ENCODE results near the gene GIGYF2.
"Not testable (repeated sequence)": the region's sequence is repeated elsewhere in the genome, so short reads cannot be mapped to it uniquely, and the experiment has no call there.

GIGYF2 gene

DNA sequence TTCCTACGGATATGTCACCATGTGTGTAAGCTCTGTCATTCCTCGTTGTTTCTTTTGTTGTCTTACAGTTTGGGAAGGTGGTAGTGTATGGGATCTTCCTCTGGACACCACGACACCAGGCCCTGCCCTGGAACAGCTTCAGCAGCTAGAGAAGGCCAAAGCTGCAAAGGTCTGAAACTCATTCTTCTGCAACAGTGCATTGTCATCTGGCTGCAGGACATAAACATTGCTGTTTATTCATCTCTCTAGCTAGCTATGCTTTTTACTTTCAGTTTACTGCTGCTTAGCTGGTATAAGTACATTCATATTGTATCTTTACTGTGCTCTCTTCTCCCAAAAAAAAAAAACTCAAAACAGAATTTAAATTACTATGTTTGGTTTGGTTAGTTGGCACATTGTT, 118.4 kb downstream of the GIGYF2 start:
- DNase-seq (ENCODE audit: low read depth, low spot score) = no peak

DNA sequence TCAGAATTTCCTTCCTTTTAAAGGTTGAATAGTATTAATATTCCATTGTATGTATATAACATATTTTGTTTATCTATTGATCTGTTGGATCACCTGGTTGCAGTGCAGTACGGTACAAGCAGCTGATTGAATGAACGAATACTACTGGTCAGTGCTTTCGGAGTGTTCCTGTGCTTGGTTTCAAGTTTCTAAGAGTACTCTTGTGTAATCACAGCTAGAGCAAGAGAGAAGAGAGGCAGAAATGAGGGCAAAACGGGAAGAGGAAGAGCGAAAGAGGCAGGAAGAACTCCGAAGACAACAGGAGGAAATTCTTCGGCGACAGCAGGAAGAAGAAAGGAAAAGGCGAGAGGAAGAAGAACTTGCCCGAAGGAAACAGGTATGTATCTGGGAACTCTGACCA, 119.5 kb downstream of the GIGYF2 start:
- DNase-seq (ENCODE audit: low read depth, low spot score) = no peak

DNA sequence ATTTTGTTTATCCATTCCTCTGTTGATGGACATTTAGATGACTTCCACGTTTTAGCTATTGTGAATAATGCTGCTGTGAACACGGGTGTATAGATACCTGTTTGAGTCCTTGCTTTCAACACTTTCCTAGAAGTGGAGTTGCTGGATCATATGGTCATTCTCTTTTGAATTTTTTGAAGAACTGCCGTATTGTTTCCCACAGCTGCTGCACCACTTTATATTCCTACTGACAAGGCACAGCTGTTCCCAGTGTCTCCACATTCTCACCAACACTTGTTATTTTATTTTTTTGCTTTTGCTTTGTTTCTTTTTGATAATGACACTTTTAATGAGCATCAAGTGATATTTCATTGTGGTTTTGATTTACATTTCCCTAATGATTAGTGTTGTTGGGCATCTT, 120.6 kb downstream of the GIGYF2 start:
- DNase-seq (ENCODE audit: low read depth, low spot score) = no peak

DNA sequence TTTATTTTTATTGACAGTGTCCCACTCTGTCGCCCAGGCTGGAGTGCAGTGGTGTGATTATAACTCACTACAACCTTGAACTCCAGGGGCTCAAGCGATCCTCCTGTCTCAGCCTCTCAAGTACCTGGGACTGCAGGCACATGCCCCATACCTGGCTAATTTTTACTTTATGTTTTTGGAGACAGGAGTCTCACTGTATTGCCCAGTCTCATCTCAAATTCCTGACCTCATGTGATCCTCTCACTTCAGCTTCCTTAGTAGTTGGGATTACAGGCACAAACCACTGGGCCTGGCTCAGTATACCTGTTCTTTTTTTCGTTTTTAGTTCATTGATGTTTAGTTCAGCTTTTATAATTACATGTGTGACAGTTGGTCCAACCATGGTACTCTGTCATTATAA, 132.9 kb downstream of the GIGYF2 start:
- no peak for DNase-seq (ENCODE audit: low read depth, low spot score)

DNA sequence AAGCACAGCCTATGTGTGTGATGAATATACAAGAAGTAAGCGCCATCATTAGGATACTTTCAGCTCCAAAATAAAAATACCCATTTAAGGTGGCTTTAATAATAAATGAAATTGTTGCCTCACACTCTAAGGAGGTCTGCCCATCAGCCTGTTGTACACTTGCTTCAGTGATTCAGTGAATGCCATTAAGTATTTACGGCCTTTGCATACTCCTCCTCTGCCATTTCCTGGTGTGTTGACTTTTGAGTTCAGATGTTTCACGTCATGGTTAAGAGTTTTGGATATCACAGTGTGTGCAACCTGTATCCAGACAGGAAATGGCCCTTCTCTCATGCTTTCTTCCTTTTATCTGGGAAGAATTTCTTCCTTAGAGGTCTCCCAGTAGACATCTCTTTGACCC, 134.4 kb downstream of the GIGYF2 start:
- no peak for DNase-seq (ENCODE audit: low read depth, low spot score)

DNA sequence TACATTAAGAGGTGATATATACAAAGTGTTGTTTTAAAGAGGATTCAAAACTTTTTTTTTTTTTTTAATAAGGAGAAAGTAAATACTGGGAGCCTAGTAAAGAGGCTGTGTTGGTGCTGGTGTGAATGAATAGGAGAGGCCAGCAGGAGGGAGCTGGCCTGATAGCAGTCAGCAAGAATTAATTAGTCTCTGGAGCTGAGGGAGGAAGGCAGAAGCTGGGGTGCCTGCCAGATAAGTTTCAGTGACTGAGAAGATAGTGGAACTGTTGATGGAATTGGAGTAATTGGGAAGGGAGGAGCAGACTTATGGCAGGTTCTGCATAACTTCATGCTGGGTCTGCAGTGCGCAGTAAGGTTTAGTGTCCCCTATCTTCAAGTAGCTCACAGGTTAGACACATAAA, 136.7 kb downstream of the GIGYF2 start:
- DNase-seq (ENCODE audit: low read depth, low spot score) = peak; percentile 20

DNA sequence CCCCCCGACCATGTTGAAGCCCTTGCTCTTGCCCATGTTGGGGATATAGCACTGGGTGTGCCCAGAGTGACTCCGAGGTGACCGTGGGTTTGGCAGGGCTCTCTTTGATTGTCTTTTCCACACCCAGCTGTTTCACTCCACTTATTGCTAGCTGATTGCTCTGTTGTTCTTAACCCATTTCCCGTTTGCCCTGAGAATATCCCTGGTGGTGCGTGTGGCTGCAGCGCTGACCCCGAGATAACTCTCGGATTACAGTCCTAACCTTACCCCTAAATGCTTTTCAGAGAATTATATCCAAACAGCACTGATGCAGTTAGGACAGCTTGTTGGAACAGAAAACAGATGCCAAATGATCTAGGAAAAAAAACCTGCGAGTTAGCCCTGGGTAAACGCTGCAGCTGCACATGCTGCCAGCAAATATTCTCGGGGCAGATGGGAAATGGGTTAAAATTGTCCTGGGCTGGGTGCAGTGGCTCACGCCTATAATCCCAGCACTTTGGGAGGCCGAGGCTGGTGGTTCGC, 138.6 kb downstream of the GIGYF2 start:
- no peak for DNase-seq (ENCODE audit: low read depth, low spot score)

DNA sequence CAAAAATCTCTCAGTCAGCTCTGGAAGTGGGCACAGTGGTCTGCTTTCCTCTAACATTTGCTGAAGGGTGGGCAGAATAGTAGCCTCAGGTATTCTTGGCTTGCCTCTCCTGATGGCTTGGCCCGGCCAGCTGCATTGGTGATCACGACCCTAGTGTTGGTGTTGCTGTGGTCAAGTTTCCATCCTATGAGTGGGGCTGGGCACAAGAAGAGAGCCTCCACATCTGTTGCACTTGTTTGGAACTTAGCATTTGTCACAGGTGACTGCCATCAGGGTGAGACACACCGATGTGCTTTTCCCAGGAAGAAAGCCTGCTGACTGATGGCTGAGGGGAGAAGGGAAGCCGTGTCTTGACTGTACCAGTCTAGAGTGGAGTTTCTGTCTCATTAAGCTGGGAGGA, 139.8 kb downstream of the GIGYF2 start:
- no peak for DNase-seq (ENCODE audit: low read depth, low spot score)

DNA sequence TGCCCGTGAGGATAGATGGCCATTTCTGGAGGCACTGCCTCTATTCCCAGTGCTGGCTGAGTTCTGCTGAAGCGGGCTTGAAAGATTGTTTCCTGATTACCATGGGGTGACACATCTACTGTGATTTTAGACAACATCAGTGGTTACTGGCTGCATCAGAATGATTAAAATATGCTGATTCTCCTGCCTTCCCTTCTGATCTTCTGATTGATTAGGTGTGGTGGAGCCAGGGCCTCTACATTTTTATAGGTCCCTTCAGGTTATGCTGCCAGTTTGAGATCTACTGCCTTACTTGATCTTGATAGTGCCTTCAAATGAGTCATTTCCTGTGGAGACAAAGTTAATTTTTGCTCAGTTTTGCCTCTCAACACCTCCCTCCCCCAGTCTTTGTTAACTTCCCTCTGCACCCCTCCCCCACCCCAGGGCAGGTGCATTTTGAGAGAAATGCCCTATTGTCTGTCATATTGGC, 141.3 kb downstream of the GIGYF2 start:
- DNase-seq (ENCODE audit: low read depth, low spot score) = no peak

DNA sequence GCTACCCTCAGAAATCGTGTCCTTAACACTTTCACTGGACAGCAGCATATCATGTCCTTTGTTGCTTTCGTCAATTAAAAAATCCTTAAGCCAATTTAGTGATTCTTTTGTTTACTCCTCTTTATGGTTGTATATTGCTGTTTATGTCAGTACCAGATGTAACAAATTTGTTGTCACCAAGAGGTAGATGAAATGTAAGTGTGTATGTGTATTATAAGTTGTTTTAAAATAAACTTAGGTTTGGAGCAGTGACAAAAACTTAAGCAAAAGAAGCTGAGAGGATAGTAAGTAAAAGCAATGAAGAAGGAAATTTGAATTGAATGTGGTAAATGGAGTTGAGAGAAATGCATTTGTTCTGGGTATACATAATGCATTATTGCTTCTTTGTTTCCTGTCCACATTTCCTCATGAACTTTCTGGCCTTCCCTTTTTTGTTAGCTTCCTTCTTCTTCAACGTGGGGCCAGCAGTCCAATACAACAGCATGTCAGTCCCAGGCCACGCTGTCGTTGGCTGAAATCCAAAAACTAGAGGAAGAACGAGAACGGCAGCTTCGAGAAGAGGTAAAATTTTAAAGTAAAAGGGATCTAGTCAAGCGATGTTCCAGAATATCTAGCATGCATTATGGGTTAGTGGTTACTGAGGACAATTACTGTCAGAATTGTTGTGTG, 142.4 kb downstream of the GIGYF2 start:
- DNase-seq (ENCODE audit: low read depth, low spot score) = no peak

DNA sequence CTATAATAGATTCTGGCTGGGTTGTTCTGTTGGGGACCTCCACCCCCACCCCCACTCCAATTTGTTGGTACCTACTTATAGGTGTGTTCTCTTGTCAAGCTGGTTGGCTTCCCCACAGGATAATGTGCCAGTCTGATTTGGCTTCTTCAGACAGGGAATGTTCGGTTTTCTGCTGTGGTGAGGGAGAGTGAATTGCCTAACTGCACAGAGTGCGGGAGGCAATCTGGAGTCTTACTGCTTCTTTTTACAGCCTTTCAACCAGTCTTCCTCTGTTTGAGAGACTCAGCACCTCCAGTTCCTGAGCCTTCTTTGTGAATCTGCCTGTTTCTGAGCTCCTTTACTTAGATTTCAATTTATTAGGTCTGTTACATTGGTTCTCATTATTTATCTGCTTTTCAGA, 145.6 kb downstream of the GIGYF2 start:
- DNase-seq (ENCODE audit: low read depth, low spot score) = no peak

DNA sequence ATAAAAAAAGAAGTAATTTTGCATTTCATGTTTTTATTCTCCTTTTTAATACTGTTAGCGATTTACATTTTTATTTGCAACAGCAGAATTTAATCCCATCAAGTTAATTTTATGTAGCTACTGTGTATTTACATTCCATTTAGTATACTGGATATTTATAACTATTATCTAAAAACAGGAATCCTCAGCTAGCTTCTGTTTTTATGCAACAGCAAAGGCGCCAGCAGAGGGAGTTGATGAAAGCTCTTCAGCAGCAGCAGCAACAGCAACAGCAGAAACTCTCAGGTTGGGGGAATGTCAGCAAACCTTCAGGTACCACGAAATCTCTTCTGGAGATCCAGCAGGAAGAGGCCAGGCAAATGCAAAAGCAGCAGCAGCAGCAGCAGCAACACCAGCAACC, 146.7 kb downstream of the GIGYF2 start:
- no peak for DNase-seq (ENCODE audit: low read depth, low spot score)

DNA sequence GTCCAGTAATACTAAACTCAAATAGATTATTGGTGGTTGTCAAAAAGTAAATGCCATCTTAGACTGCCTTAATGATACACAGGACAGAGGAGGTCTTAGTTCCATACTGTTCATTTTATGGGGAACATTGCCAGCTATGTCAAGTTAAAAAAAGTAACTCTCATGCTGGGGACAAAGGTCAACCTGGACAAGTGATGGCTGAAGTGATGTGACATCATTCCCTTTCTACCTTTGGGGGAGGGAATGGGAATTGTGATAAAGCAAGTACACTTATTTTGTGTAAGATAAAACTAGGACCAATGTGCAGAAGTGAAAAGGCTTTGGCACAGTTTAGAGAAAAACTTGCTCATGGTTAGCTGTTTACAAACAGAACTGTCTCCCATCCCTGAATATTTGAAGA, 148.9 kb downstream of the GIGYF2 start:
- no peak for DNase-seq (ENCODE audit: low read depth, low spot score)

DNA sequence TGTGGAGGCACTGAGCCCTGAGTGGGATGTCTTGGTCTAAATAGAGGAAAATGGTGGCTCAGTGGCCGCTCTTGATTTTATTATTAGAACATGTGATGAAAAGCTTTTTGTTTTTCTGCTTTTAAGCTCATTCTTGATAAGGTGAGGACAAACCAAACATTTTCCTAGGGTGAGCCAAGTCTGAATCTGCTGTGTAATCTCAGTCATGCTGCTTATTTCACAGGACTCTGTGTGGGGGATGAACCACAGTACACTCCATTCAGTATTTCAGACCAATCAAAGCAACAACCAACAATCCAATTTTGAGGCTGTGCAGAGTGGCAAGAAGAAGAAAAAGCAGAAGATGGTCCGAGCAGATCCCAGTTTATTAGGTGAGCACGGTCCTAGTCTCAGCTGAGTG, 152.9 kb downstream of the GIGYF2 start:
- DNase-seq (ENCODE audit: low read depth, low spot score) = no peak

DNA sequence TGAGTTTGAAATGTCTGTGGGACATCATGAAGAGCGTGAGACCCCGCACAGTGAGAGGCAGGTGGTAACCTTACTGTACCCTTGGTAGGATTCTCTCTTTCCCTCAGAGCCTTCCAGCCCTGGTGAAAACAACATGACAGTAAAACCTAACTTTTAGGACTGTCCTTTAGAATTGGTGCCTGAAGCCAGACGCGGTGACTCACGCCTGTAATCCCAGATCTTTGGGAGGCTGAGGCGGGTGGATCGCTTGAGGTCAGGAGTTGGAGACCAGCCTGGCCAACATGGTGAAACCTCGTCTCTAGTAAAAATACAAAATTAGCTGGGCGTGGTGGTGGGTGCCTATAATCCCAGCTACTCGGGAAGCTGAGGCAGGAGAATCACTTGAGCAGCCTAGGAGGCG, 154.9 kb downstream of the GIGYF2 start:
- DNase-seq (ENCODE audit: low read depth, low spot score) = not testable (repeated sequence)

DNA sequence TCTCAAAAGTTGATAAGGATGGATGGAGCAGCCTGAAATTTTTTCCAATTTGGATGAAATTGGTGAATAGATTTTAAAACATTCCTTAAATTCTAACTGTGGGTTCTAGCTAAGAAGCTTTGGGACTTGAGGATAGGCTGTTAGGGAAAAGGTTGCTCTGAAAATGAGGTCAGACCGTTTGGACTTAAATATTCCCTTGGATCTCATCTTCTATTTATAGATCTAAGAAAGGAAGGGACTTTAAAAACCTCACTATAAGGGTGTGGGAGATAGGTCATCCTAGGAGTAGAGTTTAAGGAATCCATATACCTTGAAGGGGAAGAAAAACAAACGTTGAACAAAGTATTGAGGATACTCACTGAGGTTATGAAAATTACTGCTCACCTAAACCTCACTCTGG, 155.5 kb downstream of the GIGYF2 start:
- DNase-seq (ENCODE audit: low read depth, low spot score) = no peak

DNA sequence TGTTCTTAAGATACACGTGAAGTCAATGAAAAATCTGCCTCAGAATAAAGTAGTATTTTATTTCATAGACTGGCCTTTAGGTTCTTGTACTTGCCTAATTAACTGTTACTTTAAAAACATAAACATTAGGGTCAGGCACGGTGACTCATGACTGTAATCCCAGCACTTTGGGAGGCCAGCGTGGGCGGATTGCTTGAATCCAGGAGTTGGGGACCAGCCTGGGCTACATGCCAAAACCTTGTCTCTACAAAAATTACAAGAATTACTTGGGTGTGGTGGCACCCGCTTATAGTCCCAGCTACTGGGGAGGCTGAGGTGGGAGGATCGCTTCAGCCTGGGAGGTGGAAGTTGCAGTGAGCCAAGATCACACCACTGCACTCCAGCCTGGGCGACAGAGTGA, 157.0 kb downstream of the GIGYF2 start:
- peak; percentile 82 for DNase-seq (ENCODE audit: low read depth, low spot score)

DNA sequence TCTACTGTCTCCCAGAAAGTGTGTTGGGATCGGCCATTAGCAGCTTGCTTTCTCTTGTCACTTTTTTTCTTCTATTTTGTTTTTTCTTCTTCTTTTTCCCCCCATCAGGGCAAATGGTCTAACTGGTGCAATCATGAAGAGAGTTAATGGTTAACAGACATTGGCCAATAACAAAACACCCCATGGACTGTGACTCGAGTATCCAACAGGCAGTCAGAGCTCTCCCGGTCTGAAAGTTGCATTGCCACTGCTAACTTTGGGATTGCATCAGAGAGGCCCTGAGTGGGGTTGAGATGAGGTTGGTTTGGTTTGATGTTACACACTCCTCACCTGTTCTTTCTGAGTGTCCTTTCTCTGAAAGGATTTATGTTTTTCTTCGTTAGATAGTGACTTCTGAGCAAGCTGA, 160.0 kb downstream of the GIGYF2 start:
- no peak for DNase-seq (ENCODE audit: low read depth, low spot score)

DNA sequence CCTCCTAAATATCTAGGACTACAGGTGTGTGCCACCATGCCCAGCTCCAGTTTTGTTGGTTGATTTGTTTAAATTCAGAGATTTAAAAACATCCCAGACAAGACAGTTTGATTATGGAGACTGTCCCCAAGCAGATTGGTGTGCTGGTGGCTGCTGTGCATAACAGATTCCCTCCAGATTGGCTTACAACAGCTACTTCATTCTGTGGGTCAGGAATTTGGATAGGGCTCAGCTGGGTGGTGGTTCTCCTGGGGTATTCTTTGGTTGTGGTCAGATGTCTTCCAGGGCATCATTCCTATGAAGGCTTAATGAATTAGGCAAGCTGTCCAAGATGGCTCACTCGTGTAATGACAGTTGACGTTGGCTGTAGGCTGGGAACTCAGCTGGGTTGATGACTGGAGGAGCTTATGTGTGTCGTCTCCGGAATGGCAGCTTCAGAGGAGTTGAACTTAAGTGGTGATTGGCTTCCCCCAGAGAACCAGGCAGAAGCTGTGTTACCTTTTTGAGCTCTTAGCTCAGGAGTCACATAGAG, 162.3 kb downstream of the GIGYF2 start:
- no peak for DNase-seq (ENCODE audit: low read depth, low spot score)

DNA sequence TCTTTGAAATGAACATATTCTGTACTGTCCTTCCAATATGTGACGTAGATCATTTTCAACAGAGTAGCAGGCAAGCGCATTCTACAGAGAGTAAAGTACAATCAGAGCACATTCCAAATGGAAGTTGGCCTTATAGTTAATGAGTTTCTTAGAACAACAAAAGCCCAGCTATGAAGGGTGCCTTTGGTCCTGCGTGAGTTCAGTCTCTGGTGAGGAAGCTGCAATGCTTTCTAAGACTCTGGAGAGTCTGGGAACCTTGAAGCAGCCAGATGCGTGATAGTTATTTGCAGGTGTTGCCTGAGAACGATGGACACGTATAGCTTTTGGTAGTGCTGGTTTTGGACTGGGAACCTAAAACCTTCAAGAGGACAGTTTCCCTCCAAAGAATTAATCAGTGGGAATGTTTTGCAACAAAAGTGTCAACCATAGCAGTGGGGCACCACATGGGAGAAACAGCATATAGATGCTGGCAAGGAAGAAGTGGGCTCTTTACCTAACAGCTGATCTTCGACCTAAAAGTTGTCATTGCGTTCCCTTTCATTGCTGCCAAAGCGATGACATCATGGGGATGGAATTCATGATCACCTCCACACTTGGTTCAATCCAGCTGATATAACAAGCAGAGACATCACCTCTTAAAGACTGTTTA, 163.6 kb downstream of the GIGYF2 start:
- no peak for DNase-seq (ENCODE audit: low read depth, low spot score)

DNA sequence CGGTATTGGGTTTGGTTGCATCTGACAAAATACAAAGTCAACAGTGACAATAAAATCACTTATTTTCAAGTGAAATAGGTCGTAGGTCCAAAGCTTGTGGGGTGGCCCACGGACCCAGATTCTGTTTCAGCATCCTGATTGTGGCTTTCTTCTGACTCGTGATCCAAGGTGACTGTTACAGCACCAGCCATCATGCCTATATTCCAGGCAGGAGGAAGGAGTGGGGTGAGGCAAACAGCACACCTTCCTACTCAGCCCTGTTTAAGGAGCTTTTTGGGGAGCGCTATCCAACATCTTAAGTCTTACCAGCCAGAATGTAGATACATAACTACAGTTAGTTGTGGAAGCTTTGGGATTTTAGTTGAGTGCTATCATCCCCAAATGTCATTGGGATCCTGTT, 164.2 kb downstream of the GIGYF2 start:
- DNase-seq (ENCODE audit: low read depth, low spot score) = no peak

DNA sequence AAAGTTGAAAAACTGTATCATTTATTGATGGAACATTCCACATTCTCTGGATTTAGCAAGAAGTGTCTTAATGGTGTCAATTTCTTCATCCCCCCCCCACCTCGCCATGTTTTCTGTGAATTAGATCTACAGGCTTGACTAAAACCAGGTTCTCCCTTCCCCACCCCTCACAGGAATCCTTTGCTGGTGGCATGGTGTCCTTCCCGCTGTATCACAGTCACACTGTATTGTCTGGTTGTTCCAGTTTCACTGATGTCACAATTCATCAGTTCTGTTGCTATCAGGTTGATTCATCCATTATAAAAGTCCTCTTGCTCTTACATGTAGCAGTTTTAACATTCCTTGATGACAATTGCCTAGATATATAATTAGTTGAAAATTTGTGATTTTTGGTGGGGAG, 166.9 kb downstream of the GIGYF2 start:
- no peak for DNase-seq (ENCODE audit: low read depth, low spot score)

DNA sequence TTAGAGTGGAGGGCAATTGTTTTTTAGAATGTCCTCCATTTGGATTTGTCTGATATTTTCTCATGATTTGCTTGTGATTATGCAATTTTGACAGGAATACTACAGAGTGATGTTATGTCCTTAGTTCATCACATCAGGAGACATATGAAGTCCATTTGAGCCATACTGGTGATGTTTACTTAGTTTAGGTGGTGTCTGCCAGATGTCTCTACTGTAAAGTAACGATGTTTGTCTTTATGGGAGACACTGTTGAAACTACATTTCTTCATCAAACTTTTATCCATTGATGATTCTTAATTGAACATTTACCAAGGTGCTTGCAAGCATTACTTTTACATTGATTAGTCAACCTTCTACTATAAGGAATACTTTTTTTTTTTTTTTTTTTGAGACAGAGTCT, 168.0 kb downstream of the GIGYF2 start:
- no peak for DNase-seq (ENCODE audit: low read depth, low spot score)
